NOMO-1 treated with dmso at 0.1 percent for 144 hours (cell line): ENCODE data around the gene NELFA.

Source experiments
- DNase-seq: peaks from one replicate; lab custom pipeline; 2025; ENCODE audit not compliant: unreplicated experiment; lab: John Stamatoyannopoulos, UW

NELFA gene

GRCh38 chr4:2008921-2009650 lies at the start of gene NELFA:
Gene NELFA (minus strand): TSS chr4:2008974. CDS start chr4:2008959, 15 bp downstream.
- DNase-seq: peak; percentile 84

GRCh38 chr4:2057382-2058065 lies 48.8 kb upstream of the NELFA start:
- DNase-seq: no peak

GRCh38 chr4:2054217-2054616 lies 45.4 kb upstream of the NELFA start:
- no peak for DNase-seq

- DNase-seq: no peak
Measured at GRCh38 chr4:2051086-2051485, 42.3 kb upstream of the NELFA start.

- no peak for DNase-seq
Measured at GRCh38 chr4:2049811-2050210, 41.0 kb upstream of the NELFA start.

- DNase-seq: no peak
Measured at GRCh38 chr4:2049381-2049780, 40.6 kb upstream of the NELFA start.

GRCh38 chr4:2048831-2049230 lies 40.1 kb upstream of the NELFA start:
- DNase-seq: no peak

- no peak for DNase-seq
Measured at GRCh38 chr4:2047781-2048581, 39.2 kb upstream of the NELFA start.

- DNase-seq: no peak
Measured at GRCh38 chr4:2047031-2047660, 38.4 kb upstream of the NELFA start.

GRCh38 chr4:2046031-2046961 lies 37.5 kb upstream of the NELFA start:
- DNase-seq: no peak

GRCh38 chr4:2045518-2045951 lies 36.8 kb upstream of the NELFA start:
- DNase-seq: no peak

GRCh38 chr4:2044542-2045517 lies 36.1 kb upstream of the NELFA start:
- DNase-seq: no peak

GRCh38 chr4:2044119-2044485 lies 35.3 kb upstream of the NELFA start:
- no peak for DNase-seq

- DNase-seq: no peak
Measured at GRCh38 chr4:2043396-2044118, 34.8 kb upstream of the NELFA start.

- DNase-seq: no peak
Measured at GRCh38 chr4:2042947-2043395, 34.2 kb upstream of the NELFA start.

- no peak for DNase-seq
Measured at GRCh38 chr4:2042204-2042946, 33.6 kb upstream of the NELFA start.

- peak; percentile 82 for DNase-seq
Measured at GRCh38 chr4:2041239-2042130, 32.7 kb upstream of the NELFA start.
